ENCODE measurements around the gene FLRT1. TPM values are rescaled to one million over a fixed set of nuclear protein-coding genes. Genes with fewer than 3 reads are reported as not detected.

FLRT1 gene
- total and polyA plus RNA-seq, 3 donors from 2014 or later, result 0.67 to 0.79 (median 0.74) TPM

DNA sequence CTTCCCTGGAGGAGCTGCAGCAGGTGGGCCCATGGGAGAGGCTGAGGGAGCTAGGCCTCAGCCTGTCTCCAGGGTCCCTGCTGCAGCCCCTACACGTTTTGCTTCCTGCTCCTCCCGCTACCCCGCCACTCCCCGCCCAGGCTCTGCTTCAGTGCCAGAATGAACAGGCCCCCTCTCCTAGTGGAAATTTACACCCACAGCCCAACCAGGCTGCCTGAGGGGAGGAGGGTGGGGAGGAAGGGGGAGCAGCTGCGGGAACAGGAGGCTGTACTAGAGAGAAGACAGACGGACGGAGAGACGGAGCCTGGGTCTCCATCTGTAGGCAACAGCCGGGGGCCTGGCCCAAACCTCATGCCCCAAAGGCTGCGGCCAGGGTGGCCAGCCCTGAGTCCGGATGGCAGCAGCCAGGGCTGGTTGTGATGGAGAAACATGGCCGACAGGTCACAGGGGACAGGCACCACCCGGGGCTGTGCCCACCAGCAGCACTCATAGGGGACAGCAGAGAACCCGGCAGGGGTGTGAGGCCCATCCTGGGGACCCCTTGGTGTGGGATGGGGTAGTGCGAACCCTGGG, 20.6 kb downstream of the FLRT1 start:
- TF ChIP-seq CTCF (IDR thresholded peaks at IDR 0.05), result no peak
- TF ChIP-seq POLR2A (IDR thresholded peaks at IDR 0.05), result no peak
- no peaks in the 10 kb centered on the region for H3K4me1 ChIP-seq
- H3K27me3 ChIP-seq, result no peaks in the 10 kb centered on the region
- no peaks in the 10 kb centered on the region for H3K36me3 ChIP-seq (ENCODE audit: low read depth, missing control alignments)
- intact Hi-C loops (cut with DNase I; ENCODE audit: low total_unique reads), result no loop called here
- 82 to 84% methylated on average over 10 to 15 of the region's 15 CpGs for WGBS, 2 donors
- DNase-seq, result no peak
- H3K27ac ChIP-seq, result no peak overlapping the region
- no peaks in the 10 kb centered on the region for H3K9me3 ChIP-seq
- no peak overlapping the region for H3K4me3 ChIP-seq

- intact Hi-C loops (cut with DNase I; ENCODE audit: low total_unique reads), result no loop called here
- Histone ChIP-seq H3K27me3 (no peaks in the 10 kb centered on the region), H3K4me1 (no peaks in the 10 kb centered on the region), H3K4me3 (no peak overlapping the region), H3K9me3 (no peaks in the 10 kb centered on the region), H3K27ac (no peak overlapping the region), H3K36me3 (ENCODE audit: low read depth, missing control alignments) (no peaks in the 10 kb centered on the region)
- WGBS, 2 donors, result 88 to 96% methylated on average over 11 to 13 of the region's 13 CpGs
- TF ChIP-seq CTCF (IDR thresholded peaks at IDR 0.05) (no peak), POLR2A (IDR thresholded peaks at IDR 0.05) (no peak)
- no peak for DNase-seq
Measured at GRCh38 chr11:64056861-64057260, 21.1 kb downstream of the FLRT1 start.

DNA sequence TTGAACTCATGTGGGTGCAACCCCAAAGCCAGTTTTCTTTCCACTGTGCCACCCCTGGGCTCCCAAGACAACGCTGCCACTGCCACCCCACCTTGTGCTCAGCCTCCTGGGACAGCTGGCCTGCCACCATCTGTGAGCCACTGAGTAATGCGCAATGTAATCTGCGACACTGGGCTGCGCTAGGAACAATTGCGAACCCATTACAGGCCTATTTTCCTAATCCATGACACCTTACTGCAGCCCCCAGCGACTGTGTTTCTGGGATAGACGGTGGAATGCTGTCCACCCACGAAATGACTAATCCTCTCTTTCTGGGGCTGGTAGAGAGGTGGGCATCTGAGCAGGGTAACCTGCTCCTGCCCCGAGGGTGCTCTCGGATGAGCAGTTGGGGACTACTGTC, 22.2 kb downstream of the FLRT1 start:
- DNase-seq, result no peak
- TF ChIP-seq CTCF (IDR thresholded peaks at IDR 0.05) (no peak), POLR2A (IDR thresholded peaks at IDR 0.05) (no peak)
- no peaks in the 10 kb centered on the region for H3K27me3 ChIP-seq
- intact Hi-C loops (cut with DNase I; ENCODE audit: low total_unique reads), result no loop called here
- H3K4me1 ChIP-seq, result no peaks in the 10 kb centered on the region
- no peak overlapping the region for H3K27ac ChIP-seq
- WGBS, 2 donors, result 89 to 91% methylated on average over 10 of the region's 10 CpGs
- H3K36me3 ChIP-seq (ENCODE audit: low read depth, missing control alignments), result no peaks in the 10 kb centered on the region
- H3K4me3 ChIP-seq, result no peak overlapping the region
- no peaks in the 10 kb centered on the region for H3K9me3 ChIP-seq

DNA sequence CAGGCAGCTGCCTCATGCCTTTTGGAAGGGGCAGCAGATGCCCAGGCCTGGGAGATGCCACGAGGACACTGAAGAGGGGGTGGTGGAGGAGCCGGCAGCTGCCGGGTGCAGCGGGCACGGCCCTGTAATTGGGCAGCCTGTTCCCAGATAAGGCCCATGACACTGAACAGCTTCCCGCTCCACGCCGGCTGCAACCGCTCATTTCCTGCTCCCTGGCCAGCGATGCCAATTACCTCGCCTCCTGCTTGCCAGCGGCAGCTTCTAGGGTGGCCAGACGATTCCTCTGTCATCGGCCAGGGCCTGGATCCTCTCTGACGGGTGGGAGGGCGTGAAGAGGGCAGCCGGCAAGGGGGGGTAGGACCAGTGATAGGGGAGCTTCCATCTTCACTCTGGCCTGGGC, 22.8 kb downstream of the FLRT1 start:
- WGBS, 2 donors, result 57 to 89% methylated on average over 17 of the region's 17 CpGs
- Histone ChIP-seq H3K27ac (no peak overlapping the region), H3K4me1 (no peaks in the 10 kb centered on the region), H3K27me3 (no peaks in the 10 kb centered on the region), H3K9me3 (no peaks in the 10 kb centered on the region), H3K4me3 (no peak overlapping the region), H3K36me3 (ENCODE audit: low read depth, missing control alignments) (no peaks in the 10 kb centered on the region)
- DNase-seq, result peak; percentile 36
- TF ChIP-seq CTCF (IDR thresholded peaks at IDR 0.05), result no peak
- TF ChIP-seq POLR2A (IDR thresholded peaks at IDR 0.05), result no peak
- intact Hi-C loops (cut with DNase I; ENCODE audit: low total_unique reads), result no loop called here

All from testis (tissue), 3 donors.